ENCODE results near the gene SLC2A13.

DNA sequence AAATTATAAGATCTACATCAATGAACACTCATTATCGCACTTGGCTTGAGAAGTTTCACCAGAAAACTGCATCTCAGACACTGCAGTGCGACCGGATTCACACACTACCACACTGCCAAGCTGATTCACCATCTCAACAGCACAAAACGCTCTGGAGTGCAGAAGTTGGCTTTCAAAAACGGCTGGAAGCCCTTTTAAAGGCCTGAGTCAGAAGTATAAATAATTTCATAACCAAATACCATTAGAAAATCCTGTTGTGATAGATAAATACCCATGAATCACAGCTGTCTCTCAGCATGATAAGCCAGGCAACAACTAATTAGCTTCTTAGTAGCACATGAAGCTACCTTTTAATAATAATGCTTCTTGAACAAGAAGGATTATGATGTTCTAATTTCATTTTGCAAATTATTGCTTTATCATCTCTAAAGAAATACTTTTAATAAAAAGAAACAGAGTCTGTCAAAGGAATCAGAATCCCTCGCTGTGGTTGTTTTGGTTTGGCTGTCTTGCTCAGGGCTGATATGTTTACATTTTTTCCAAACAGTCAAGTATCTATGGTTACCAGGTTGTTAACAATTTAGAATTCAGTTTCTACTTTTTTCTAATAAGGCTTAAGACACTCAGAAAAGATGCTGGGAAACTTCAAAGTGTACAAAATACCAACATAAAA lies 51.2 kb downstream of the SLC2A13 start:
- TF ChIP-seq EZH2 (IDR thresholded peaks at IDR 0.05), result no peak
- TF ChIP-seq POLR2AphosphoS5 (IDR thresholded peaks at IDR 0.05; ENCODE audit: borderline replicate concordance, low read depth, low read length), result no peak

All from SK-N-MC (cell line).